C4-2B (cell line): ENCODE results near the gene ADGRA3.
"Not testable (repeated sequence)": the region's sequence is repeated elsewhere in the genome, so short reads cannot be mapped to it uniquely, and the experiment has no call there.

Source experiments
- H3K27ac ChIP-seq: fragments of 450-650 bp; 2 replicates; pipeline ENCODE4 v1.5.1; 2017
- ZFX ChIP-seq: fragments of 450-650 bp; IDR thresholded peaks from 2 replicates; pipeline ENCODE4 v1.6.1; 2017
- TF ChIP-seq, protein P1 (sequence below): fragments of 450-650 bp; conservative IDR thresholded peaks from 2 replicates; pipeline ENCODE4 v1.5.1; 2017; ENCODE audit warnings: mild to moderate bottlenecking

ADGRA3 gene

DNA sequence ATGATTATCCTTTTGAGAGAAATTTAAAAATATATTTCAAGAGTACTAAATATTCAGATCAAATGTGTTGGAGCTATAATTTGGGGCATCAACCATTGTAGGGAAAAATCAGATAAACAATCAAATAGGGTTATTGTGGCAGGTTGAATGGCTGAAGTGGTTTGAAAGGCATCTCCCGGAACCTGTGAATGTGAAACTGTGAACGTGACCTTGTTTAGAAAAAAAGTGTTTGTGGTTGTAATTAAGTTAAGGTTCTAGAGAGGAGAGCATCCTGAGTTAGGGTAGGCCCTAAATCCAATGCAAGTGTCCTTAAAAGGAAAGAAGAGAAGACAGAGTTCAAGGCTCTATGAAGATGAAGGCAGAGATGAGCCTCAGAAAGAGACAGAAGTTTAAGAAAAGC, 37.4 kb downstream of the ADGRA3 start:
- TF ChIP-seq, protein P1, sequence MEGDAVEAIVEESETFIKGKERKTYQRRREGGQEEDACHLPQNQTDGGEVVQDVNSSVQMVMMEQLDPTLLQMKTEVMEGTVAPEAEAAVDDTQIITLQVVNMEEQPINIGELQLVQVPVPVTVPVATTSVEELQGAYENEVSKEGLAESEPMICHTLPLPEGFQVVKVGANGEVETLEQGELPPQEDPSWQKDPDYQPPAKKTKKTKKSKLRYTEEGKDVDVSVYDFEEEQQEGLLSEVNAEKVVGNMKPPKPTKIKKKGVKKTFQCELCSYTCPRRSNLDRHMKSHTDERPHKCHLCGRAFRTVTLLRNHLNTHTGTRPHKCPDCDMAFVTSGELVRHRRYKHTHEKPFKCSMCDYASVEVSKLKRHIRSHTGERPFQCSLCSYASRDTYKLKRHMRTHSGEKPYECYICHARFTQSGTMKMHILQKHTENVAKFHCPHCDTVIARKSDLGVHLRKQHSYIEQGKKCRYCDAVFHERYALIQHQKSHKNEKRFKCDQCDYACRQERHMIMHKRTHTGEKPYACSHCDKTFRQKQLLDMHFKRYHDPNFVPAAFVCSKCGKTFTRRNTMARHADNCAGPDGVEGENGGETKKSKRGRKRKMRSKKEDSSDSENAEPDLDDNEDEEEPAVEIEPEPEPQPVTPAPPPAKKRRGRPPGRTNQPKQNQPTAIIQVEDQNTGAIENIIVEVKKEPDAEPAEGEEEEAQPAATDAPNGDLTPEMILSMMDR = no peak
- TF ChIP-seq ZFX = no peak
- no peak overlapping the region for H3K27ac ChIP-seq

DNA sequence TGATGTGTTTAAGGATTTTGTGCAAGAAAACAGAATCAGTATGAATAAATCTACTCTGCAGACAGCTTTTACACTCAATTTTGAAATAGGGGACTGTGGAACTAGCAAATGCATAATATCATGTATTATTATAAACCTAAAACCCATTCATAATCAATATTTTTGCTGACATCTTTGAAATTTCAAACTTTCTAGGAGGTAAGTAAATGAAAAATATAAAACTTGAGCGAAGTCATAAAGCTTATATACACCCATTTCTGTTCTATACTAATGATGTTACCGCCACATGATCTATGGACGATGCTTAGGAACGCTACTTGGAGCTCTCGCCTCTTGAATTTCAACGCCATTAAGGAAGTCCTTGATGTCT, 38.1 kb downstream of the ADGRA3 start:
- TF ChIP-seq, protein P1 = no peak
- TF ChIP-seq ZFX = no peak

DNA sequence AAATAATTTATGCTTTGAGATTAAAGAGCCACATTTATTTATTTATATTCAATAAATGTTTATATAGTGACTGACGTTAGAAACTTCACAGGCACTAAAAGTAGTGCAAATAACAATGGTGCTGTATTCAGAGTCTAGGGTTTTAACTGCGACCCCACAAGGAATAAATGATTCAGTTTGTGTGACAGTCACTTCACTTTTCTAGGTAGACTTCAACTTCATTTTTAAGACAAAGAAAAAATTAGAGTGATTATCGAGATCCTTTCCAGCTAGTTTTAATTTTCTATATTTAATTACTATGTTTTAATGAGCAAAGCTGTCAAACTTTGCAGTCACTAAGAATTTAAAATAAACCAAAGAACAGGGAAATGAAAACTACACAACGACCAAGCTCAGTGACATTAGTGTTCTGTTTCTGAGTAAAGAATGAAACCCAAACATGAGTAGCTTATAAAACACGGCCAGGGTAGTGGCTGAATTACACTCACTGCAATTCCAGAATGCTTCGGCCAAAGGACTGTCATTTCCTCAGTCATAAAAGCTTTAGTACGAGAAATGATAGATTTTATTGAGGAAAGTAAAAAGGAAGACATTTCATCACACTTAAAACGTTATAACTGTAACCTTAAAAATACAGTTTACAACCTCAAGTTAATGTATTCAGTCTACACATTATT, 38.6 kb downstream of the ADGRA3 start:
- TF ChIP-seq, protein P1 = no peak
- TF ChIP-seq ZFX = no peak
- no peak overlapping the region for H3K27ac ChIP-seq

More for the DNA sequence above, 38.1 kb downstream of the ADGRA3 start:
- no peak overlapping the region for H3K27ac ChIP-seq

DNA sequence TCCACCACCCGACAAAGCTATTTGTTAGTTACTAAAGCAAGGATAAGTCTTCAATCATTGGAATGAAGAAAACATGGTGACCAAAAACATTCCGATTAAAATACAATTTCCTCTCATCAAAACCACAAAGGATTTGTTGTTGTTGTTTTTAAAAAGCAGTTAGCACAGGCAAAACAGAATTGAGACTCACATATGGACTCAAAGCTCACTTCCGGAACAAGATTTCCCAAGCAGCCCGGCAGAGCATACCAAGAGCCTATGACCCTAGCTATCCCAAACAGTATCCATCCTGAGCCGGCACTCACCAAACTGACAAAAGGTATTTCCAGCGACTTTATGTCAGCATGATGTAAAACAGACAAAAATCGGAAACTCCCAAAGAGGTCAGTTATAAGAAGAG, 39.9 kb downstream of the ADGRA3 start:
- no peak overlapping the region for H3K27ac ChIP-seq
- TF ChIP-seq, protein P1 = no peak

DNA sequence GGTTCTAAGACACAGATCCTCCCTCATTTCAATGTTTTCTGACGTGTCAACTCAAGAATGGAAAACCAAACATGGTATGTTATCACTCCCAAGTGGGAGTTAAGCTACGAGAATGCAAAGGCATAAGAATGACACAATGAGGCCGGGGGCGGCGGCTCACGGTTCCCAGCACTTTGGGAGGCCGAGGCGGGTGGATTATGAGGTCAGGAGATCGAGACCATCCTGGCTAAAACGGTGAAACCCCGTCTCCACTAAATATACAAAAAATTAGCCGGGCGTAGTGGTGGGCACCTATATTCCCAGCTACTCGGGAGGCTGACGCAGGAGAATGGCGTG, 40.6 kb downstream of the ADGRA3 start:
- H3K27ac ChIP-seq = not testable (repeated sequence)

DNA sequence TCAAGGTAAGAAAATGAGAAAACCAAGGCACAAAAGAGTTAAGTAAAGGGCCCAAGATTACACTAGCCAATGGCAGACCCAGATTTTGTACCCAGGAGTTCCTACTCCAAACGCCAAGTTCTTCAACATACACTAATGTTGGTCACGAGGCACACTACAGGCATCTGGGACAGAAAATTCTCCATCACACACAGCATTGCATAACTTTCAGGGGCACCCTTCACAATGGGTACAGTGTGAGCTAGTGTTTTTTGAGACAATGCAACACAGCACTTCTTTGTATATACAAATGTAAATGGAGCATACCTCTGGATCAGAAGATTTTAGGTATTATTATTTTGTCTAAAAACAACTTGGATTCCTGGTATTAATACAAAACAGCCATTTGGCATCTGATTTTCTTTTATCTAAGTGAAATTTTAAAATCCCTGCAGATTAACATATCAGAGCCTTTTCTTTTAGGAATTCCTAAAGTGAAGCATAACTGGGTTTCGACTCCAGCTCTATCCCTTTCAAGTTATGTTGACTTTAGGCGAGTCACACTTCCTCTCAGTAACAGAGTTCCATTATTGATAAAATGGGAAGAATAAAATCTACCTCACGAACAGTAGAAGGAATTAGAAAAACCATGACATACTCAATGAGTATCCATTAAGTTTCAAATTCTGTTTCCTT, 41.1 kb downstream of the ADGRA3 start:
- H3K27ac ChIP-seq = no peak overlapping the region

DNA sequence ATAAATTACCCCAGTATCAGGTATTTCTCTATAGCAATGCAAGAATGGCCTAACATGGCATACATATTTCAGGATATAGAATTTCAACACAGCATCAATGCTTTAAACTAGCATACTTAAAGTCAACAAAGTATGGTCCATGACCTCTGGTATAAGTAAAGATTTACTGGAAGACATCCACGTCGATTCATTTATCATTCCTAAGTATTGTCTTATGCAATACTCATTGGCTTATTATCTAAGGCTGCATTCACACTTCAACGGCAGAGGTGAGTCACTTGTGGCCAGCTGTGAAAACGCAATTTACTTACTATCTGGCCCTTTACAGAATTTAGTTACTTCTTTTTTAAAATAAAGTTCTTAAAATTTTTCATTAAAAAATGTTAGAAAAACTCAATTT, 42.6 kb downstream of the ADGRA3 start:
- no peak for TF ChIP-seq ZFX
- TF ChIP-seq, protein P1 = no peak
- H3K27ac ChIP-seq = no peak overlapping the region

More for the DNA sequence above, 41.1 kb downstream of the ADGRA3 start:
- TF ChIP-seq ZFX = no peak
- TF ChIP-seq, protein P1 = no peak

DNA sequence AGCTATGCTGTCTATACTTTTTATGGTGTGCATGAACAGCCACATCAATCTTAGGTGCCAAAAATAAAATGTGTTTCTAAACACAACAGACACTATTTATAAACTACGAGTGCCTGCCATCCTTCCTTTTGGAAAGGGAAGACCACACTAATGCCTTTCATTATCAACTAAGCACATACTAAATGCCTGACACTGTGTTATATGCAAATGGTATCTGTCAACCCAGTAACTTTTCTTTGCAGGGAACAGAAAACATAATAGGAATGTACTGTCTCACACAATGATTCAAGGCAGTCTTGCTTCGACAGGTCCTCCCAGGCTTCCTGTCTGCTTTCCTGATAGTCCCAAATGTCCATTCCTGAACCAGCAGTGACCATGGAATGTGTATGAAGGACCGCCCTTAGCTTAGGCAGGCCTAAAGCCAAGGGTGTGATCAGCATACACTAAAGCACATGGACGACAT, 43.8 kb downstream of the ADGRA3 start:
- no peak overlapping the region for H3K27ac ChIP-seq
- no peak for TF ChIP-seq ZFX
- TF ChIP-seq, protein P1 = no peak
